H1 (cell line): Measurements from ENCODE around the gene CFAP74. TPM values are rescaled to one million over a fixed set of nuclear protein-coding genes. Genes with fewer than 3 reads are reported as not detected.

Experiments
- CTCF ChIA-PET: fragments of 300-600 bp; sonication (Branson Sonifier 250); formaldehyde crosslinking; loops from one replicate; lab custom pipeline; 2021; ENCODE audit not compliant: partially characterized antibody; lab: Charles Lee
- POLR2A ChIA-PET: fragments of 300-600 bp; sonication (Branson Sonifier 250); formaldehyde crosslinking; loops from one replicate; lab custom pipeline; 2021; ENCODE audit warnings: inconsistent platforms; ENCODE audit not compliant: partially characterized antibody; lab: Charles Lee
- DNase-seq, 2 experiments: peaks; one replicate each; pipeline versions ENCODE4 v3.0.0 to v3.0.0-alpha.2; 2010 to 2022; ENCODE audit warnings: low spot score in 2 of 2, low read depth in 1 of 2, mixed read lengths in 1 of 2
- FAIRE-seq: peaks from 2 replicates; lab custom pipeline; 2011; peaks lifted over from hg19 to GRCh38; lab: Jason Lieb, UNC
- H2AFZ ChIP-seq: 2 replicates; pipeline ENCODE4 v1.8.1; 2012; ENCODE audit warnings: low read length, inconsistent platforms
- H2AK5ac ChIP-seq: 2 replicates; pipeline ENCODE4 v1.6.1; 2013; ENCODE audit warnings: low read depth, low read length
- H2BK120ac ChIP-seq: replicated peaks from 2 replicates; pipeline ENCODE3; 2013; ENCODE audit warnings: low read depth, low read length, inconsistent platforms
- H2BK12ac ChIP-seq: 2 replicates; pipeline ENCODE4 v1.6.1; 2013; ENCODE audit warnings: low read depth, low read length
- H2BK15ac ChIP-seq: 2 replicates; pipeline ENCODE4 v1.6.1; 2013; ENCODE audit warnings: low read length
- H2BK20ac ChIP-seq: 2 replicates; pipeline ENCODE4 v1.6.1; 2013; ENCODE audit warnings: low read length
- H2BK5ac ChIP-seq: 2 replicates; pipeline ENCODE4 v1.6.1; 2013; ENCODE audit warnings: low read depth, low read length
- H3K14ac ChIP-seq: 2 replicates; pipeline ENCODE4 v1.6.1; 2013; ENCODE audit warnings: inconsistent platforms; ENCODE audit not compliant: insufficient read length
- H3K18ac ChIP-seq: 2 replicates; pipeline ENCODE4 v1.6.1; 2013; ENCODE audit warnings: low read length; ENCODE audit errors: extremely low read depth
- H3K23ac ChIP-seq: 2 replicates; pipeline ENCODE4 v1.6.1; 2013; ENCODE audit warnings: inconsistent platforms; ENCODE audit not compliant: insufficient read length
- H3K23me2 ChIP-seq: 2 replicates; pipeline ENCODE4 v1.6.1; 2013; ENCODE audit warnings: low read depth, low read length
- H3K27ac ChIP-seq: 2 replicates; pipeline ENCODE4 v1.6.1; 2011; ENCODE audit warnings: low read depth, low read length, inconsistent platforms
- H3K27me3 ChIP-seq, 4 experiments: replicated peaks in 1 of 4; 1 replicate in 1 of 4; 2 replicates in 3 of 4; pipeline versions ENCODE4 v1.6.1 to v1.8.1; 2011 to 2013; ENCODE audit warnings: low read length in 3 of 4, mild to moderate bottlenecking in 3 of 4, inconsistent platforms in 2 of 4, mixed read lengths in 2 of 4, moderate library complexity in 1 of 4; ENCODE audit not compliant: control insufficient read depth in 3 of 4, insufficient read depth in 3 of 4; ENCODE audit errors: extremely low read depth in 1 of 4
- H3K36me3 ChIP-seq, 4 experiments: 2 replicates each; pipeline versions ENCODE4 v1.6.1 to v1.8.1; 2011 to 2013; ENCODE audit warnings: mild to moderate bottlenecking in 4 of 4, low read length in 3 of 4, moderate library complexity in 2 of 4, control low read depth in 1 of 4, inconsistent platforms in 1 of 4; ENCODE audit not compliant: insufficient read depth in 4 of 4, control insufficient read depth in 2 of 4
- H3K4ac ChIP-seq: replicated peaks from 2 replicates; pipeline ENCODE3; 2013; ENCODE audit warnings: low read length, low read depth, mixed read lengths, inconsistent platforms; ENCODE audit not compliant: insufficient read length
- H3K4me1 ChIP-seq, 4 experiments: replicated peaks in 1 of 4; 1 replicate in 1 of 4; 2 replicates in 3 of 4; pipeline versions ENCODE4 v1.6.1 to v1.8.1; 2011 to 2013; ENCODE audit warnings: low read length in 3 of 4, inconsistent platforms in 2 of 4, mixed read lengths in 1 of 4; ENCODE audit not compliant: insufficient read depth in 4 of 4, control insufficient read depth in 3 of 4
- H3K4me2 ChIP-seq, 2 experiments: 2 replicates each; pipeline versions ENCODE4 v1.6.1 to v1.8.1; 2011 to 2013; ENCODE audit warnings: low read depth in 2 of 2, low read length in 2 of 2, control low read depth in 1 of 2, inconsistent platforms in 1 of 2, mild to moderate bottlenecking in 1 of 2; ENCODE audit not compliant: insufficient read depth in 1 of 2
- H3K4me3 ChIP-seq, 4 experiments: fragments of 200-600, 300-600 bp in 1 of 4; sonication (generic), shearing (Covaris generic), sonication (Bioruptor Twin) in 1 of 4; 2 replicates each; pipeline versions ENCODE4 v1.5.1 to v1.8.1; 2011 to 2016; ENCODE audit warnings: low read length in 4 of 4, low read depth in 3 of 4, control low read depth in 2 of 4, inconsistent platforms in 2 of 4, mild to moderate bottlenecking in 2 of 4, mixed read lengths in 1 of 4, moderate library complexity in 1 of 4; ENCODE audit not compliant: insufficient read depth in 2 of 4; ENCODE audit errors: extremely low read depth in 1 of 4
- H3K56ac ChIP-seq: replicated peaks from 2 replicates; pipeline ENCODE3; 2013; ENCODE audit warnings: low read depth, mild to moderate bottlenecking, mixed read lengths, low read length, inconsistent platforms; ENCODE audit not compliant: insufficient read length
- H3K79me1 ChIP-seq: 2 replicates; pipeline ENCODE4 v1.6.1; 2013; ENCODE audit warnings: low read depth, low read length, control low read depth
- H3K79me2 ChIP-seq, 2 experiments: 2 replicates each; pipeline versions ENCODE4 v1.6.1 to v1.8.1; 2012 to 2013; ENCODE audit warnings: low read length in 2 of 2, mild to moderate bottlenecking in 2 of 2, inconsistent platforms in 1 of 2; ENCODE audit not compliant: insufficient read depth in 2 of 2, control insufficient read depth in 1 of 2
- H3K9ac ChIP-seq, 4 experiments: replicated peaks in 1 of 4; 1 replicate in 1 of 4; 2 replicates in 3 of 4; pipeline versions ENCODE4 v1.6.1 to v1.8.1; 2011 to 2013; ENCODE audit warnings: low read depth in 3 of 4, low read length in 3 of 4, control low read depth in 2 of 4, mild to moderate bottlenecking in 2 of 4, moderate library complexity in 2 of 4, inconsistent platforms in 1 of 4; ENCODE audit errors: extremely low read depth in 1 of 4
- H3K9me3 ChIP-seq, 2 experiments: 2 replicates each; pipeline versions ENCODE4 v1.6.1 to v1.8.1; 2012 to 2013; ENCODE audit warnings: mild to moderate bottlenecking in 2 of 2, moderate library complexity in 2 of 2, control low read depth in 1 of 2, inconsistent platforms in 1 of 2, low read depth in 1 of 2, low read length in 1 of 2, mixed read lengths in 1 of 2; ENCODE audit not compliant: insufficient read depth in 2 of 2
- H4K20me1 ChIP-seq, 2 experiments: replicated peaks in 1 of 2; 2 replicates each; pipeline versions ENCODE3 to v1.8.1; 2011 to 2013; ENCODE audit warnings: inconsistent platforms in 2 of 2, low read length in 2 of 2, mild to moderate bottlenecking in 1 of 2; ENCODE audit not compliant: insufficient read depth in 2 of 2, control insufficient read depth in 1 of 2
- H4K5ac ChIP-seq: 2 replicates; pipeline ENCODE4 v1.6.1; 2013; ENCODE audit warnings: low read length, low read depth, mixed read lengths, inconsistent platforms; ENCODE audit not compliant: insufficient read length
- H4K8ac ChIP-seq: 2 replicates; pipeline ENCODE4 v1.8.0; 2013; ENCODE audit warnings: mild to moderate bottlenecking, moderate library complexity, low read length, inconsistent platforms; ENCODE audit not compliant: insufficient read depth; ENCODE audit errors: extremely low read depth
- H4K91ac ChIP-seq: replicated peaks from 2 replicates; pipeline ENCODE3; 2013; ENCODE audit warnings: low read length, mixed read lengths, inconsistent platforms; ENCODE audit not compliant: insufficient read length
- BRCA1 ChIP-seq: IDR thresholded peaks from 2 replicates; pipeline ENCODE4 v1.6.1; 2012; ENCODE audit warnings: low read depth, low read length, improper control_type of control experiment
- CTBP2 ChIP-seq: IDR thresholded peaks from 2 replicates; pipeline ENCODE4 v1.7.0; 2011; ENCODE audit warnings: borderline replicate concordance, mild to moderate bottlenecking, moderate library complexity, mixed read lengths, low read length; ENCODE audit not compliant: insufficient read depth, insufficient read length
- HDAC6 ChIP-seq: IDR thresholded peaks from one replicate; pipeline ENCODE4 v1.7.1; 2012; ENCODE audit warnings: low read depth, mild to moderate bottlenecking, inconsistent platforms, low read length, moderate library complexity
- MAX ChIP-seq: IDR thresholded peaks from 2 replicates; pipeline ENCODE4 v1.6.1; 2012; ENCODE audit warnings: inconsistent platforms
- POLR2A ChIP-seq, 2 experiments: IDR thresholded peaks; 1 replicate in 1 of 2; 2 replicates in 1 of 2; pipeline ENCODE4 v1.6.1; 2011; ENCODE audit warnings: low read depth in 2 of 2, low read length in 2 of 2, mild to moderate bottlenecking in 2 of 2; ENCODE audit errors: control extremely low read depth in 1 of 2
- RAD21 ChIP-seq, 2 experiments: IDR thresholded peaks in 1 of 2; conservative IDR thresholded peaks in 1 of 2; 2 replicates each; pipeline ENCODE4 v1.6.1; 2011; ENCODE audit warnings: low read depth in 2 of 2, low read length in 2 of 2, improper control_type of control experiment in 1 of 2, inconsistent platforms in 1 of 2, mild to moderate bottlenecking in 1 of 2, moderate library complexity in 1 of 2
- RBBP5 ChIP-seq: IDR thresholded peaks from 2 replicates; pipeline ENCODE4 v1.7.1; 2012; ENCODE audit warnings: low read depth, mild to moderate bottlenecking, inconsistent platforms, low read length, moderate library complexity, borderline replicate concordance
- SIRT6 ChIP-seq: IDR thresholded peaks from one replicate; pipeline ENCODE4 v1.7.1; 2012; ENCODE audit warnings: low read length, inconsistent platforms
- TAF1 ChIP-seq: IDR thresholded peaks from 2 replicates; pipeline ENCODE4 v1.6.1; 2011; ENCODE audit warnings: mild to moderate bottlenecking, low read depth, low read length
- WGBS, 2 experiments: shearing (Covaris generic) in 1 of 2; methylation state at CpG; one replicate each; pipeline versions ENCODE4 v1.1.6 to v1.1.7; 2013 to 2015; ENCODE audit warnings: low lambda C conversion rate in 2 of 2, mixed read lengths in 2 of 2, inconsistent platforms in 1 of 2, low coverage in 1 of 2, missing lambda C conversion rate in 1 of 2; ENCODE audit not compliant: insufficient replicate concordance in 2 of 2, insufficient coverage in 1 of 2, insufficient read length in 1 of 2; ENCODE audit errors: extremely low coverage in 1 of 2, missing lambda C conversion rate in 1 of 2; 5-methylcytosine and 5-hydroxymethylcytosine counted together
- polyA plus RNA-seq, 7 experiments: library from polyadenylated mRNA; depleted of rRNA in 3 of 7; stranded (reverse) in 5 of 7; unstranded in 2 of 7; fragments of >200 nt in 5 of 7; fragments of 200-250 nt in 2 of 7; gene quantifications; 1 replicate in 5 of 7; 2 replicates in 1 of 7; 4 replicates in 1 of 7; pipeline versions ENCODE4 v1.2.1 to v1.2.3, GENCODE V29; 2011 to 2013; ENCODE audit warnings: missing spikeins in 2 of 7, mixed read lengths in 2 of 7
- total RNA-seq: library from RNA; stranded (reverse); fragmentation: NEBNext Ultra II Directional; extraction: Animal tissue kit (Norgen Biotek cat#: 25700); gene quantifications from 2 replicates; pipeline ENCODE4 v1.2.1, GENCODE V29; 2021
- TF ChIP-seq, protein P1 (sequence below): IDR thresholded peaks from 2 replicates; pipeline ENCODE4 v1.6.1; 2012; ENCODE audit warnings: low read length, inconsistent platforms

Gene CFAP74
- total and polyA plus RNA-seq, 2 of the 8 experiments (the other 6 are each of a cell fraction or from before 2014, with no cell fraction given) = 0.09 to 0.20 TPM

GRCh38 chr1:2025491-2025981, 21.9 kb upstream of the CFAP74 start:
- Histone ChIP-seq H3K36me3 (no peaks in the 10 kb centered on the region), H3K4me3 (no peak overlapping the region), H2AK5ac (no peak overlapping the region), H3K27ac (no peak overlapping the region), H2AFZ (no peak overlapping the region), H2BK15ac (no peak overlapping the region), H4K20me1 (peaks cover 0 to under 1% of the 10 kb centered on the region in 2 experiments), H4K8ac (peak overlapping the region; percentile 51; the same call in 1 of the 2 replicates), H3K23ac (no peak overlapping the region), H3K4me1 (no peaks in the 10 kb centered on the region), H2BK20ac (no peak overlapping the region), H4K5ac (no peak overlapping the region), H3K14ac (no peak overlapping the region), H3K4me2 (no peak overlapping the region), H3K27me3 (peaks cover 0 to 7% (median 3%) of the 10 kb centered on the region in 4 experiments; a peak in 5 of 7 replicates), H3K4ac (no peak overlapping the region), H2BK120ac (no peak overlapping the region), H3K23me2 (0 out of 2 replicates have a peak, but pooled peaks cover 2% of the 10 kb centered on the region), H3K56ac (no peak overlapping the region), H2BK5ac (no peak overlapping the region), H4K91ac (no peak overlapping the region), H3K79me1 (no peaks in the 10 kb centered on the region), H3K79me2 (no peaks in the 10 kb centered on the region), H3K18ac (no peak overlapping the region), H3K9me3 (no peaks in the 10 kb centered on the region), H3K9ac (no peak overlapping the region), H2BK12ac (no peak overlapping the region)
- ChIA-PET CTCF (interaction anchor here (0.6 to 2.1 kb wide), 4 partner anchors 19 to 69 kb away, joined by 4 to 9 read pairs (median 4); no protein-coding TSS in a partner anchor), POLR2A (no interaction called here)
- WGBS, 2 experiments = 93% methylated on average over 39 of the region's 39 CpGs; no CpG with 5 or more reads in 1 of the 2 experiments
- FAIRE-seq (no peak), DNase-seq (no peak)
- TF ChIP-seq RBBP5 (no peak), SIRT6 (no peak), RAD21 (IDR thresholded peaks at IDR 0.05 in 1 of 2, conservative IDR thresholded peaks at IDR 0.05 in 1 of 2; ENCODE audit: low read depth in 2 of 2, low read length in 2 of 2) (no peak), POLR2A (IDR thresholded peaks at IDR 0.05; ENCODE audit: control extremely low read depth in 1 of 2, low read depth in 2 of 2, low read length in 2 of 2) (no peak), HDAC6 (no peak), MAX (no peak), BRCA1 (no peak), TAF1 (no peak), CTBP2 (no peak)
- TF ChIP-seq, protein P1, sequence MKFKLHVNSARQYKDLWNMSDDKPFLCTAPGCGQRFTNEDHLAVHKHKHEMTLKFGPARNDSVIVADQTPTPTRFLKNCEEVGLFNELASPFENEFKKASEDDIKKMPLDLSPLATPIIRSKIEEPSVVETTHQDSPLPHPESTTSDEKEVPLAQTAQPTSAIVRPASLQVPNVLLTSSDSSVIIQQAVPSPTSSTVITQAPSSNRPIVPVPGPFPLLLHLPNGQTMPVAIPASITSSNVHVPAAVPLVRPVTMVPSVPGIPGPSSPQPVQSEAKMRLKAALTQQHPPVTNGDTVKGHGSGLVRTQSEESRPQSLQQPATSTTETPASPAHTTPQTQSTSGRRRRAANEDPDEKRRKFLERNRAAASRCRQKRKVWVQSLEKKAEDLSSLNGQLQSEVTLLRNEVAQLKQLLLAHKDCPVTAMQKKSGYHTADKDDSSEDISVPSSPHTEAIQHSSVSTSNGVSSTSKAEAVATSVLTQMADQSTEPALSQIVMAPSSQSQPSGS = no peak
